Panc1 (cell line): ENCODE data around the gene NOL3. TPM values are rescaled to one million over a fixed set of nuclear protein-coding genes. Genes with fewer than 3 reads are reported as not detected.

Experiments
- ATAC-seq: fragments of 200-7000 bp; cut with Tn5 transposase; 2 replicates; pipeline ENCODE4 v1.9.1; 2020; ENCODE audit warnings: mild to moderate bottlenecking, moderate library complexity
- BruUV-seq: library from RNA; stranded (reverse); fragments of 400-500 nt; replicated peaks from 2 replicates; lab custom pipeline; 2021; lab: Mats Ljungman, UMichigan
- CTCF ChIA-PET: fragments of 300-600 bp; sonication (Branson Sonifier 250); formaldehyde crosslinking; loops from one replicate; lab custom pipeline; 2022; ENCODE audit warnings: antibody characterized with exemption; lab: Charles Lee
- POLR2A ChIA-PET: fragments of 300-600 bp; sonication (Branson Sonifier 250); formaldehyde crosslinking; loops from one replicate; lab custom pipeline; 2022; ENCODE audit warnings: antibody characterized with exemption; lab: Charles Lee
- DNase-seq: peaks from one replicate; pipeline ENCODE4 v3.0.0-alpha.2; 2010; ENCODE audit warnings: low read depth, low spot score
- H3K27ac ChIP-seq: 2 replicates; pipeline ENCODE4 v1.5.1; 2011; ENCODE audit warnings: mild to moderate bottlenecking, low read length, inconsistent platforms
- H3K27me3 ChIP-seq: fragments of 200-500 bp; sonication (Bioruptor generic); 2 replicates; pipeline ENCODE4 v1.6.0; 2014; ENCODE audit warnings: low read length, inconsistent platforms; ENCODE audit not compliant: control insufficient read depth, insufficient read depth
- H3K36me3 ChIP-seq: fragments of 200-500 bp; sonication (Bioruptor generic); 2 replicates; pipeline ENCODE4 v1.5.1; 2014; ENCODE audit warnings: inconsistent platforms, mild to moderate bottlenecking, low read length, moderate library complexity; ENCODE audit not compliant: control insufficient read depth, insufficient read depth
- H3K4me1 ChIP-seq: 2 replicates; pipeline ENCODE4 v1.5.1; 2011; ENCODE audit warnings: inconsistent platforms, mild to moderate bottlenecking, low read length, moderate library complexity; ENCODE audit not compliant: control insufficient read depth, insufficient read depth
- H3K4me3 ChIP-seq, 2 experiments: 2 replicates each; pipeline ENCODE4 v1.5.1; 2011 to 2012; ENCODE audit warnings: low read depth in 2 of 2, low read length in 2 of 2, mild to moderate bottlenecking in 2 of 2, inconsistent platforms in 1 of 2, moderate library complexity in 1 of 2
- H3K9me3 ChIP-seq: fragments of 200-500 bp; sonication (Bioruptor generic); 2 replicates; pipeline ENCODE4 v1.5.1; 2014; ENCODE audit warnings: low read depth, mild to moderate bottlenecking, inconsistent platforms, low read length, moderate library complexity; ENCODE audit not compliant: control insufficient read depth, insufficient read depth
- CTCF ChIP-seq: fragments of 450-650 bp; IDR thresholded peaks from 2 replicates; pipeline ENCODE4 v1.5.1; 2017; ENCODE audit warnings: mild to moderate bottlenecking
- POLR2AphosphoS5 ChIP-seq: IDR thresholded peaks from 2 replicates; pipeline ENCODE4 v1.6.1; 2012; ENCODE audit warnings: mild to moderate bottlenecking, low read depth, low read length, moderate library complexity
- SIN3A ChIP-seq: IDR thresholded peaks from 2 replicates; pipeline ENCODE4 v1.6.1; 2012; ENCODE audit warnings: low read depth, mild to moderate bottlenecking, low read length, moderate library complexity, borderline replicate concordance; ENCODE audit not compliant: insufficient read depth
- TCF7L2 ChIP-seq: IDR thresholded peaks from 2 replicates; pipeline ENCODE4 v1.6.1; 2011; ENCODE audit warnings: mild to moderate bottlenecking, low read depth, low read length, inconsistent platforms
- in situ Hi-C: cut with HindIII; loops from 2 replicates; pipeline ENCODE4 v1.10.0; 2016; ENCODE audit warnings: low sequenced_read_pairs, low pct_unique_long_range_greater_than_20kb
- intact Hi-C: fragments of 100-400 bp; cut with micrococcal nuclease; formaldehyde crosslinking; loops from one replicate; pipeline ENCODE4 v1.10.0; 2022; ENCODE audit not compliant: unreplicated experiment
- total RNA-seq: library from RNA; stranded (reverse); gene quantifications from one replicate; pipeline ENCODE4 v1.2.1, GENCODE V29; 2021; ENCODE audit not compliant: unreplicated experiment
- TF ChIP-seq, protein P1 (sequence below), 2 experiments: IDR thresholded peaks; 2 replicates each; pipeline ENCODE4 v1.6.1; 2011 to 2012; ENCODE audit warnings: low read depth in 2 of 2, control low read depth in 1 of 2, low read length in 1 of 2, mild to moderate bottlenecking in 1 of 2, moderate library complexity in 1 of 2; ENCODE audit not compliant: insufficient read depth in 1 of 2

The NOL3 gene
- total RNA-seq, 1 experiment from 2014 or later = 27.9 TPM

- Histone ChIP-seq H3K4me3 (no peak overlapping the region), H3K4me1 (peaks cover 16% of the 10 kb centered on the region), H3K36me3 (no peaks in the 10 kb centered on the region; the same call in 1 of the 2 replicates), H3K9me3 (no peaks in the 10 kb centered on the region), H3K27me3 (no peaks in the 10 kb centered on the region), H3K27ac (no peak overlapping the region)
- ATAC-seq (no peak), DNase-seq (no peak)
- in situ Hi-C loops (no loop called here), intact Hi-C loops (no loop called here)
- no TSS peak for BruUV-seq
- POLR2A ChIA-PET = no interaction called here
- no peak for TF ChIP-seq POLR2AphosphoS5
- CTCF ChIA-PET = no interaction called here
Observed at GRCh38 chr16:67201411-67202345, 31.3 kb downstream of the NOL3 start.

- Histone ChIP-seq H3K36me3 (no peaks in the 10 kb centered on the region; the same call in 1 of the 2 replicates), H3K4me1 (peaks cover 16% of the 10 kb centered on the region), H3K9me3 (no peaks in the 10 kb centered on the region), H3K27me3 (no peaks in the 10 kb centered on the region), H3K4me3 (no peak overlapping the region), H3K27ac (no peak overlapping the region)
- ChIA-PET POLR2A (no interaction called here), CTCF (no interaction called here)
- intact Hi-C loops (no loop called here), in situ Hi-C loops (no loop called here)
- ATAC-seq (no peak), DNase-seq (no peak)
- BruUV-seq = no TSS peak
- TF ChIP-seq SIN3A = no peak
- no peak for TF ChIP-seq TCF7L2
- TF ChIP-seq POLR2AphosphoS5 = no peak
- TF ChIP-seq CTCF = no peak
- TF ChIP-seq, protein P1, sequence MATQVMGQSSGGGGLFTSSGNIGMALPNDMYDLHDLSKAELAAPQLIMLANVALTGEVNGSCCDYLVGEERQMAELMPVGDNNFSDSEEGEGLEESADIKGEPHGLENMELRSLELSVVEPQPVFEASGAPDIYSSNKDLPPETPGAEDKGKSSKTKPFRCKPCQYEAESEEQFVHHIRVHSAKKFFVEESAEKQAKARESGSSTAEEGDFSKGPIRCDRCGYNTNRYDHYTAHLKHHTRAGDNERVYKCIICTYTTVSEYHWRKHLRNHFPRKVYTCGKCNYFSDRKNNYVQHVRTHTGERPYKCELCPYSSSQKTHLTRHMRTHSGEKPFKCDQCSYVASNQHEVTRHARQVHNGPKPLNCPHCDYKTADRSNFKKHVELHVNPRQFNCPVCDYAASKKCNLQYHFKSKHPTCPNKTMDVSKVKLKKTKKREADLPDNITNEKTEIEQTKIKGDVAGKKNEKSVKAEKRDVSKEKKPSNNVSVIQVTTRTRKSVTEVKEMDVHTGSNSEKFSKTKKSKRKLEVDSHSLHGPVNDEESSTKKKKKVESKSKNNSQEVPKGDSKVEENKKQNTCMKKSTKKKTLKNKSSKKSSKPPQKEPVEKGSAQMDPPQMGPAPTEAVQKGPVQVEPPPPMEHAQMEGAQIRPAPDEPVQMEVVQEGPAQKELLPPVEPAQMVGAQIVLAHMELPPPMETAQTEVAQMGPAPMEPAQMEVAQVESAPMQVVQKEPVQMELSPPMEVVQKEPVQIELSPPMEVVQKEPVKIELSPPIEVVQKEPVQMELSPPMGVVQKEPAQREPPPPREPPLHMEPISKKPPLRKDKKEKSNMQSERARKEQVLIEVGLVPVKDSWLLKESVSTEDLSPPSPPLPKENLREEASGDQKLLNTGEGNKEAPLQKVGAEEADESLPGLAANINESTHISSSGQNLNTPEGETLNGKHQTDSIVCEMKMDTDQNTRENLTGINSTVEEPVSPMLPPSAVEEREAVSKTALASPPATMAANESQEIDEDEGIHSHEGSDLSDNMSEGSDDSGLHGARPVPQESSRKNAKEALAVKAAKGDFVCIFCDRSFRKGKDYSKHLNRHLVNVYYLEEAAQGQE (IDR thresholded peaks at IDR 0.05; ENCODE audit: insufficient read depth in 1 of 2, low read depth in 2 of 2, low read length in 1 of 2) = no peak
Observed at GRCh38 chr16:67202426-67202825, 32.1 kb downstream of the NOL3 start.
